Neural progenitor cell (in vitro differentiated cells): ENCODE data around the gene CERS6.
A peak's percentile ranks its signal among the peaks of the same experiment; 100 is the strongest.

Experiments
- CTCF ChIP-seq: fragments of 200-600 bp; sonication (generic); IDR thresholded peaks from 2 replicates; pipeline ENCODE4 v1.5.1; 2017; ENCODE audit warnings: antibody characterized with exemption, mild to moderate bottlenecking
- EZH2phosphoT487 ChIP-seq: fragments of 200-600 bp; sonication (generic); IDR thresholded peaks from 2 replicates; pipeline ENCODE4 v1.6.1; 2017; ENCODE audit warnings: antibody characterized with exemption

GRCh38 chr2:168614172-168615018 is 158.3 kb downstream of the CERS6 start:
- TF ChIP-seq CTCF (peak; percentile 10), EZH2phosphoT487 (no peak)
